ENCODE results near the gene CCDC134. TPM values are rescaled to one million over a fixed set of nuclear protein-coding genes. Genes with fewer than 3 reads are reported as not detected.

Gene CCDC134
- total RNA-seq, 1 donor from 2014 or later, result 13.2 TPM

GRCh38 chr22:41782316-41782715 is 18.2 kb upstream of the CCDC134 start:
- CTCF ChIA-PET, result interaction anchor here (1.3 to 3.9 kb wide), 3 partner anchors 19 to 85 kb away, joined by 5 to 28 read pairs (median 17); partner anchors contain the start of gene CCDC134
- Mint-ChIP-seq H3K27ac (peak overlapping the region; percentile 93), H3K27me3 (no peaks in the 10 kb centered on the region), H3K4me3 (peak overlapping the region; percentile 86), H3K4me1 (peaks cover 40% of the 10 kb centered on the region), H3K9me3 (no peaks in the 10 kb centered on the region), H3K36me3 (ENCODE audit: low read depth) (peaks cover 23% of the 10 kb centered on the region)
- POLR2A ChIA-PET, result interaction anchor here (0.5 to 6.7 kb wide), 12 partner anchors 10 to 328 kb away, joined by 3 to 175 read pairs (median 5); partner anchors contain the start of genes CCDC134, MEI1, SNU13 and SREBF2
- intact Hi-C loops (cut with micrococcal nuclease), result loop anchor here (1.0 to 5.0 kb wide), 2 partner anchors 10 to 85 kb away; partner anchors contain the start of gene MEI1
- ATAC-seq (ENCODE audit: low read depth), result no peak
- TF ChIP-seq, protein P1, sequence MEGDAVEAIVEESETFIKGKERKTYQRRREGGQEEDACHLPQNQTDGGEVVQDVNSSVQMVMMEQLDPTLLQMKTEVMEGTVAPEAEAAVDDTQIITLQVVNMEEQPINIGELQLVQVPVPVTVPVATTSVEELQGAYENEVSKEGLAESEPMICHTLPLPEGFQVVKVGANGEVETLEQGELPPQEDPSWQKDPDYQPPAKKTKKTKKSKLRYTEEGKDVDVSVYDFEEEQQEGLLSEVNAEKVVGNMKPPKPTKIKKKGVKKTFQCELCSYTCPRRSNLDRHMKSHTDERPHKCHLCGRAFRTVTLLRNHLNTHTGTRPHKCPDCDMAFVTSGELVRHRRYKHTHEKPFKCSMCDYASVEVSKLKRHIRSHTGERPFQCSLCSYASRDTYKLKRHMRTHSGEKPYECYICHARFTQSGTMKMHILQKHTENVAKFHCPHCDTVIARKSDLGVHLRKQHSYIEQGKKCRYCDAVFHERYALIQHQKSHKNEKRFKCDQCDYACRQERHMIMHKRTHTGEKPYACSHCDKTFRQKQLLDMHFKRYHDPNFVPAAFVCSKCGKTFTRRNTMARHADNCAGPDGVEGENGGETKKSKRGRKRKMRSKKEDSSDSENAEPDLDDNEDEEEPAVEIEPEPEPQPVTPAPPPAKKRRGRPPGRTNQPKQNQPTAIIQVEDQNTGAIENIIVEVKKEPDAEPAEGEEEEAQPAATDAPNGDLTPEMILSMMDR (IDR thresholded peaks at IDR 0.05), result no peak
- DNase-seq, result no peak

DNA sequence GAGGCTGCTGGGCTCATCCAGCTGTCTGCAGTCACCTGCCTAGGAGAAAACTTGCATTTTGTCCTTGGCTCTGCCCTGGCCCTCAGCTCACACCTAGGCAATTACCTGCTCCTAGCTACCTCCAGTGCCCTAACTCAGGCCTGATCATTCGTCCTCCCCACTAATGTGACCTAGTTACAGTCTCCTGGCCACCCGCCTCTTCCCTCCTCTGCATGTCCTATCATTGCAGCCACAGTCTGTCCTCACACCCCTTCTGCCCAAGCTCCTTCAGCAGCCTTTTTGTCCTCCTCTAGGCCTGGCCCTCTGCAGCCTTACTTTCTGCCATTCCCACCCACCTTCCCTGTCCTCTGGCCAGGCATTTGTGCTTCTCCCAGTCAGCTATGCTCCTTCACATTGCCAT is 17.7 kb upstream of the CCDC134 start:
- ChIA-PET POLR2A (interaction anchor here (0.5 to 6.7 kb wide), 6 partner anchors 10 to 94 kb away, joined by 4 to 175 read pairs (median 6); partner anchors contain the start of genes CCDC134, SNU13 and SREBF2), CTCF (interaction anchor here (1.3 to 3.9 kb wide), 2 partner anchors 18 to 85 kb away, joined by 5 to 28 read pairs; partner anchors contain the start of gene CCDC134)
- Mint-ChIP-seq H3K9me3 (no peaks in the 10 kb centered on the region), H3K36me3 (ENCODE audit: low read depth) (peaks cover 27% of the 10 kb centered on the region), H3K27ac (peak overlapping the region; percentile 93), H3K4me1 (peaks cover 40% of the 10 kb centered on the region), H3K4me3 (peak overlapping the region; percentile 86), H3K27me3 (no peaks in the 10 kb centered on the region)
- DNase-seq (no peak), ATAC-seq (ENCODE audit: low read depth) (no peak)
- TF ChIP-seq, protein P1 (IDR thresholded peaks at IDR 0.05), result no peak
- intact Hi-C loops (cut with micrococcal nuclease), result loop anchor here (1.0 to 5.0 kb wide), 2 partner anchors 10 to 85 kb away; partner anchors contain the start of gene MEI1

DNA sequence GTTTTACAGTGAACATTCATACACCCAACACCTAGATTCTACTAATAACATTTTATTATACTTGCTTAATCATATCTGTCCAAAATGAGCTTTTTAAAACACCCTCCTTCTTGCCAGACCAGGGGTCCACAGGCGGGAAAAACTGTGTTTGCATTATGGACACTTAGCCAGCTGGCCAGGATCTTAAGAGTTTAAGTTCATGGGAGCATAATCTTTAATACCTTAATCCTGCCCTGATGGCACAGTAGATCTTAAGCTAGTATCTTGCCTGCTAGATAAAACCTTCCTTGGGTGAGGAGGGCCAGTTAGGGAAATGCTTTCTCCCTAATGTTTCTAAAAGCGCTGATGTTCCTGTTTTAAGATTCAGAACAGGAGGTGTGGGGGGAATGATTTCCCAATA is 13.1 kb upstream of the CCDC134 start:
- peaks cover 53% of the 10 kb centered on the region for H3K36me3 Mint-ChIP-seq (ENCODE audit: low read depth)
- no peaks in the 10 kb centered on the region for H3K9me3 Mint-ChIP-seq
- no peak overlapping the region for H3K27ac Mint-ChIP-seq
- peaks cover 15% of the 10 kb centered on the region for H3K4me1 Mint-ChIP-seq
- TF ChIP-seq, protein P1 (IDR thresholded peaks at IDR 0.05), result no peak
- intact Hi-C loops (cut with micrococcal nuclease), result no loop called here
- CTCF ChIA-PET, result interaction anchor here (1.4 kb wide), 1 partner anchor 90 kb away, joined by 3 read pairs; no protein-coding TSS in a partner anchor
- H3K4me3 Mint-ChIP-seq, result no peak overlapping the region
- POLR2A ChIA-PET, result interaction anchor here (0.5 to 3.5 kb wide), 2 partner anchors 13 to 50 kb away, joined by 3 to 17 read pairs; partner anchors contain the start of gene CCDC134
- no peak for DNase-seq
- no peaks in the 10 kb centered on the region for H3K27me3 Mint-ChIP-seq
- ATAC-seq (ENCODE audit: low read depth), result no peak

GRCh38 chr22:41793871-41794270 is 6.6 kb upstream of the CCDC134 start:
- Mint-ChIP-seq H3K9me3 (no peaks in the 10 kb centered on the region), H3K36me3 (ENCODE audit: low read depth) (peaks cover 55% of the 10 kb centered on the region), H3K4me1 (peaks cover 3% of the 10 kb centered on the region), H3K27ac (no peak overlapping the region), H3K4me3 (no peak overlapping the region), H3K27me3 (no peaks in the 10 kb centered on the region)
- intact Hi-C loops (cut with micrococcal nuclease), result loop anchor here (10.0 kb wide), 1 partner anchor 61 kb away; no protein-coding TSS in a partner anchor
- DNase-seq, result no peak
- POLR2A ChIA-PET, result no interaction called here
- CTCF ChIA-PET, result no interaction called here
- ATAC-seq (ENCODE audit: low read depth), result no peak
- TF ChIP-seq, protein P1 (IDR thresholded peaks at IDR 0.05), result no peak

- no peak for DNase-seq
- intact Hi-C loops (cut with micrococcal nuclease), result loop anchor here (10.0 kb wide), 1 partner anchor 56 kb away; no protein-coding TSS in a partner anchor
- H3K36me3 Mint-ChIP-seq (ENCODE audit: low read depth), result peaks cover 24% of the 10 kb centered on the region
- H3K4me1 Mint-ChIP-seq, result peaks cover 31% of the 10 kb centered on the region
- TF ChIP-seq, protein P1 (IDR thresholded peaks at IDR 0.05), result no peak
- H3K9me3 Mint-ChIP-seq, result no peaks in the 10 kb centered on the region
- ChIA-PET POLR2A (interaction anchor here (0.7 to 4.0 kb wide), 11 partner anchors 17 to 281 kb away, joined by 3 to 175 read pairs (median 19); partner anchors contain the start of genes MEI1, SMDT1 and SREBF2), CTCF (interaction anchor here (1.7 to 3.0 kb wide), 2 partner anchors 101 kb away, joined by 7 to 32 read pairs; partner anchors contain the start of gene MEI1)
- H3K4me3 Mint-ChIP-seq, result peak overlapping the region; percentile 98
- H3K27ac Mint-ChIP-seq, result peak overlapping the region; percentile 97
- no peak for ATAC-seq (ENCODE audit: low read depth)
- H3K27me3 Mint-ChIP-seq, result no peaks in the 10 kb centered on the region
Observed at GRCh38 chr22:41798736-41799135, 1.7 kb upstream of the CCDC134 start.

All from activated B cell treated with CpG ODN at 0.5 μM for 24 hours (primary cell).